ENCODE data around the gene ABCC10. TPM values are rescaled to one million over a fixed set of nuclear protein-coding genes. Genes with fewer than 3 reads are reported as not detected.

ABCC10 gene
- 15.6 and 16.7 TPM in 2 replicates for total RNA-seq

GRCh38 chr6:43427406-43428111 lies at the start of gene ABCC10:
TSS of gene ABCC10 (plus strand) at chr6:43427541. CDS start at chr6:43427979, 438 bp downstream.

GRCh38 chr6:43455531-43456428 lies 28.4 kb downstream of the ABCC10 start, which contains the start of gene DLK2:
TSS of gene DLK2 (minus strand) at chr6:43455548. CDS start at chr6:43454825, 723 bp downstream.

GRCh38 chr6:43477235-43478007 lies 50.1 kb downstream of the ABCC10 start, which contains the start of gene TJAP1:
TSS of gene TJAP1 (plus strand) at chr6:43477570. CDS start at chr6:43499002, 21,432 bp downstream.

Other genes starting within 250 kb of the ABCC10 start
- 28.1 and 31.1 TPM in 2 replicates for gene CUL9, start 245.3 kb upstream of the ABCC10 start, total RNA-seq
- 38.8 and 64.5 TPM in 2 replicates for gene DNPH1, start 198.1 kb upstream of the ABCC10 start, total RNA-seq
- under 0.01 TPM in 1 of 2 replicates, not detected in the other for gene TTBK1, start 184.1 kb upstream of the ABCC10 start, total RNA-seq
- gene SLC22A7, start 129.3 kb upstream of the ABCC10 start, total RNA-seq: not detected in 2 replicates
- 0.77 TPM in 1 of 2 replicates, not detected in the other for gene CRIP3, start 118.7 kb upstream of the ABCC10 start, total RNA-seq
- gene ZNF318, start 57.9 kb upstream of the ABCC10 start, total RNA-seq: 3.9 and 4.1 TPM in 2 replicates
- 0.26 and 0.63 TPM in 2 replicates for gene DLK2, start 28.0 kb downstream of the ABCC10 start, total RNA-seq
- gene TJAP1, start 50.0 kb downstream of the ABCC10 start, total RNA-seq: 8.0 TPM in 2 replicates
- 0.47 and 0.60 TPM in 2 replicates for gene LRRC73, start 82.8 kb downstream of the ABCC10 start, total RNA-seq
- gene YIPF3, start 89.4 kb downstream of the ABCC10 start, total RNA-seq: 137 and 172 TPM in 2 replicates
- gene POLR1C, start 89.5 kb downstream of the ABCC10 start, total RNA-seq: 21.0 and 22.8 TPM in 2 replicates
- gene XPO5, start 148.5 kb downstream of the ABCC10 start, total RNA-seq: 11.3 and 13.6 TPM in 2 replicates
- gene POLH, start 148.6 kb downstream of the ABCC10 start, total RNA-seq: 19.1 and 23.3 TPM in 2 replicates
- 38.6 and 55.8 TPM in 2 replicates for gene GTPBP2, start 201.7 kb downstream of the ABCC10 start, total RNA-seq
- gene MAD2L1BP, start 208.3 kb downstream of the ABCC10 start, total RNA-seq: 15.6 and 19.7 TPM in 2 replicates
- gene RSPH9, start 217.5 kb downstream of the ABCC10 start, total RNA-seq: 0.95 and 1.7 TPM in 2 replicates

Measured in bronchial smooth muscle cell (primary cell).